Nephron (organoid): Measurements from ENCODE around the gene CDC16.
A peak's percentile ranks its signal among the peaks of the same experiment; 100 is the strongest.

Experiments used
- H3K27ac Mint-ChIP-seq, 3 experiments: 2 replicates each; pipeline ENCODE4 v1.8.0; 2020; ENCODE audit warnings: mixed read lengths in 3 of 3, mild to moderate bottlenecking in 2 of 3, moderate library complexity in 1 of 3
- H3K27me3 Mint-ChIP-seq: 2 replicates; pipeline ENCODE4 v1.8.0; 2021; ENCODE audit warnings: low read depth, mild to moderate bottlenecking, moderate library complexity, mixed read lengths
- H3K36me3 Mint-ChIP-seq: 2 replicates; pipeline ENCODE4 v1.8.0; 2020; ENCODE audit warnings: low read depth, mixed read lengths
- H3K4me1 Mint-ChIP-seq: 2 replicates; pipeline ENCODE4 v1.8.0; 2020; ENCODE audit warnings: mixed read lengths
- H3K4me3 Mint-ChIP-seq, 3 experiments: 2 replicates each; pipeline ENCODE4 v1.8.0; 2020; ENCODE audit warnings: mild to moderate bottlenecking in 3 of 3, mixed read lengths in 3 of 3, moderate library complexity in 2 of 3
- H3K9me3 Mint-ChIP-seq: 2 replicates; pipeline ENCODE4 v1.8.0; 2020; ENCODE audit warnings: mixed read lengths
- CTCF ChIP-seq, 3 experiments: fragments of 200-600 bp; sonication (generic); IDR thresholded peaks; one replicate each; pipeline ENCODE4 v1.5.0; 2021; ENCODE audit warnings: antibody characterized with exemption in 3 of 3; ENCODE audit not compliant: unreplicated experiment in 3 of 3

CDC16 gene

GRCh38 chr13:114311387-114311786, 76.7 kb downstream of the CDC16 start:
- TF ChIP-seq CTCF (IDR thresholded peaks at IDR 0.05; ENCODE audit: unreplicated experiment in 3 of 3) = no peak
- H3K36me3 Mint-ChIP-seq = peaks cover 12% of the 10 kb centered on the region
- H3K27ac Mint-ChIP-seq = peak overlapping the region in 1 of 3 experiments; percentile 55
- peaks cover 23% of the 10 kb centered on the region for H3K4me1 Mint-ChIP-seq
- H3K9me3 Mint-ChIP-seq = no peaks in the 10 kb centered on the region
- no peak overlapping the region for H3K4me3 Mint-ChIP-seq
- no peaks in the 10 kb centered on the region for H3K27me3 Mint-ChIP-seq

GRCh38 chr13:114311908-114312307, 77.2 kb downstream of the CDC16 start:
- Mint-ChIP-seq H3K36me3 (peaks cover 7% of the 10 kb centered on the region), H3K27ac (no peak overlapping the region), H3K4me3 (peak overlapping the region in 2 of 3 experiments; percentile 25 to 38), H3K9me3 (no peaks in the 10 kb centered on the region), H3K4me1 (peaks cover 23% of the 10 kb centered on the region), H3K27me3 (no peaks in the 10 kb centered on the region)
- TF ChIP-seq CTCF (IDR thresholded peaks at IDR 0.05; ENCODE audit: unreplicated experiment in 3 of 3) = no peak

GRCh38 chr13:114313061-114313860, 78.6 kb downstream of the CDC16 start:
- peak overlapping the region; percentile 87 to 98 (median 96) for H3K27ac Mint-ChIP-seq
- TF ChIP-seq CTCF (IDR thresholded peaks at IDR 0.05; ENCODE audit: unreplicated experiment in 3 of 3) = no peak
- H3K4me3 Mint-ChIP-seq = peak overlapping the region; percentile 83 to 92 (median 89)
- H3K9me3 Mint-ChIP-seq = no peaks in the 10 kb centered on the region
- H3K36me3 Mint-ChIP-seq = peaks cover 4% of the 10 kb centered on the region
- no peaks in the 10 kb centered on the region for H3K27me3 Mint-ChIP-seq
- peaks cover 23% of the 10 kb centered on the region for H3K4me1 Mint-ChIP-seq

GRCh38 chr13:114314074-114314912, 79.6 kb downstream of the CDC16 start, which contains the start of gene CHAMP1:
CHAMP1 (plus strand) TSS chr13:114314503; CDS start chr13:114323843, 9,340 bp downstream.
- Mint-ChIP-seq H3K4me3 (peak within 1 kb of the TSS; percentile 85 to 92 (median 89)), H3K27me3 (no peaks in the 10 kb centered on the region), H3K4me1 (peaks cover 30% of the 10 kb centered on the region), H3K27ac (peak within 1 kb of the TSS; percentile 87 to 98 (median 96)), H3K9me3 (no peaks in the 10 kb centered on the region), H3K36me3 (peaks cover 6% of the 10 kb centered on the region)
- TF ChIP-seq CTCF (IDR thresholded peaks at IDR 0.05; ENCODE audit: unreplicated experiment in 3 of 3) = no peak

GRCh38 chr13:114315074-114315785, 80.5 kb downstream of the CDC16 start:
- H3K9me3 Mint-ChIP-seq = no peaks in the 10 kb centered on the region
- peaks cover 37% of the 10 kb centered on the region for H3K4me1 Mint-ChIP-seq
- H3K27me3 Mint-ChIP-seq = no peaks in the 10 kb centered on the region
- H3K4me3 Mint-ChIP-seq = peak overlapping the region; percentile 85 to 88 (median 87)
- peaks cover 15% of the 10 kb centered on the region for H3K36me3 Mint-ChIP-seq
- no peak for TF ChIP-seq CTCF (IDR thresholded peaks at IDR 0.05; ENCODE audit: unreplicated experiment in 3 of 3)
- peak overlapping the region; percentile 73 to 89 (median 84) for H3K27ac Mint-ChIP-seq
